Tibial artery (tissue), 4 donors: ENCODE results near the gene SCFD2.

Experiments
- DNase-seq, 2 donors: peaks; one replicate each; pipeline ENCODE4 v3.0.0-alpha.2; 2019
- H3K27ac ChIP-seq, 2 donors: fragments of 200-600 bp; sonication (generic) in 1 of 2; 1 replicate in 1 of 2; 2 replicates in 1 of 2; pipeline ENCODE4 v1.5.1; 2018 to 2019; ENCODE audit warnings: mild to moderate bottlenecking in 1 of 2
- H3K27me3 ChIP-seq, 2 donors: fragments of 200-600 bp; sonication (generic) in 1 of 2; one replicate each; pipeline versions ENCODE4 v1.5.1 to v1.6.0; 2016 to 2019
- H3K36me3 ChIP-seq, 3 donors: fragments of 200-600 bp; sonication (generic) in 2 of 3; one replicate each; pipeline ENCODE4 v1.5.1; 2016 to 2019; ENCODE audit warnings: mild to moderate bottlenecking in 2 of 3
- H3K4me1 ChIP-seq, 4 donors: fragments of 200-600 bp; sonication (generic) in 2 of 4; 1 replicate in 3 of 4; 2 replicates in 1 of 4; pipeline ENCODE4 v1.5.1; 2016 to 2019
- H3K4me3 ChIP-seq, 2 donors: fragments of 200-600 bp; sonication (generic) in 1 of 2; 1 replicate in 1 of 2; 2 replicates in 1 of 2; pipeline ENCODE4 v1.5.1; 2018 to 2019; ENCODE audit warnings: mild to moderate bottlenecking in 2 of 2
- H3K9me3 ChIP-seq, 3 donors: fragments of 200-600 bp; sonication (generic) in 1 of 3; one replicate each; pipeline ENCODE4 v1.5.1; 2016 to 2019
- intact Hi-C: fragments of 100-400 bp; cut with DNase I; formaldehyde crosslinking; loops from one replicate; pipeline ENCODE4 v1.15.0; 2023; ENCODE audit warnings: low total_unique reads
- TF ChIP-seq, protein P1 (sequence below), 2 experiments: fragments of 200-600 bp in 1 of 2; fragments of 450-650 bp in 1 of 2; IDR thresholded peaks; one replicate each; pipeline ENCODE4 v1.5.1; 2017 to 2019; ENCODE audit warnings: antibody characterized with exemption in 2 of 2, mild to moderate bottlenecking in 1 of 2, moderate library complexity in 1 of 2

SCFD2 gene

DNA sequence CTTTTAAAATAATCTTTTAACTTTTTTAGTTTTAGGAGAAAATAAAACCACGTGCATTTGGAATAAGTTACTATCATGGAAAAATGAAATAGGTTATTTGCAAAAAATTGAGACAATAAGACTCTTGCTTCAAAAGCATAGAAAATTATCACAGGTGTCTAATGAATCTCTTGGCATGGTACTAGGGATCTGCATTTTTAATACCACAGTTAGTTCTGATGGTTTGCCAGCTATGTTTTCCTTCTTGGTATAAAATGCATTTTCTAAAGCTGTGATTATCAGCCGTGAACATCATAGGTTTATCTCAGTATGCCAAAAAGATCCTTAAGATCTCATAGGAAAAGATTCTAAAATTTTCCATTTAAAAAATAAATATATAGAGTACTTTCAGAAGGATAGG lies 419.9 kb downstream of the SCFD2 start:
- TF ChIP-seq, protein P1, sequence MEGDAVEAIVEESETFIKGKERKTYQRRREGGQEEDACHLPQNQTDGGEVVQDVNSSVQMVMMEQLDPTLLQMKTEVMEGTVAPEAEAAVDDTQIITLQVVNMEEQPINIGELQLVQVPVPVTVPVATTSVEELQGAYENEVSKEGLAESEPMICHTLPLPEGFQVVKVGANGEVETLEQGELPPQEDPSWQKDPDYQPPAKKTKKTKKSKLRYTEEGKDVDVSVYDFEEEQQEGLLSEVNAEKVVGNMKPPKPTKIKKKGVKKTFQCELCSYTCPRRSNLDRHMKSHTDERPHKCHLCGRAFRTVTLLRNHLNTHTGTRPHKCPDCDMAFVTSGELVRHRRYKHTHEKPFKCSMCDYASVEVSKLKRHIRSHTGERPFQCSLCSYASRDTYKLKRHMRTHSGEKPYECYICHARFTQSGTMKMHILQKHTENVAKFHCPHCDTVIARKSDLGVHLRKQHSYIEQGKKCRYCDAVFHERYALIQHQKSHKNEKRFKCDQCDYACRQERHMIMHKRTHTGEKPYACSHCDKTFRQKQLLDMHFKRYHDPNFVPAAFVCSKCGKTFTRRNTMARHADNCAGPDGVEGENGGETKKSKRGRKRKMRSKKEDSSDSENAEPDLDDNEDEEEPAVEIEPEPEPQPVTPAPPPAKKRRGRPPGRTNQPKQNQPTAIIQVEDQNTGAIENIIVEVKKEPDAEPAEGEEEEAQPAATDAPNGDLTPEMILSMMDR (IDR thresholded peaks at IDR 0.05) = no peak
- DNase-seq = no peak
- intact Hi-C loops = no loop called here
- Histone ChIP-seq H3K27me3 (no peaks in the 10 kb centered on the region), H3K4me3 (no peak overlapping the region), H3K9me3 (no peaks in the 10 kb centered on the region), H3K27ac (no peak overlapping the region), H3K36me3 (no peaks in the 10 kb centered on the region), H3K4me1 (no peaks in the 10 kb centered on the region)

GRCh38 chr4:52945326-52945898 lies 420.4 kb downstream of the SCFD2 start:
- Histone ChIP-seq H3K4me1 (no peaks in the 10 kb centered on the region), H3K36me3 (no peaks in the 10 kb centered on the region), H3K27ac (no peak overlapping the region), H3K9me3 (no peaks in the 10 kb centered on the region), H3K4me3 (no peak overlapping the region), H3K27me3 (no peaks in the 10 kb centered on the region)
- TF ChIP-seq, protein P1 (IDR thresholded peaks at IDR 0.05) = no peak
- intact Hi-C loops = no loop called here
- no peak for DNase-seq

DNA sequence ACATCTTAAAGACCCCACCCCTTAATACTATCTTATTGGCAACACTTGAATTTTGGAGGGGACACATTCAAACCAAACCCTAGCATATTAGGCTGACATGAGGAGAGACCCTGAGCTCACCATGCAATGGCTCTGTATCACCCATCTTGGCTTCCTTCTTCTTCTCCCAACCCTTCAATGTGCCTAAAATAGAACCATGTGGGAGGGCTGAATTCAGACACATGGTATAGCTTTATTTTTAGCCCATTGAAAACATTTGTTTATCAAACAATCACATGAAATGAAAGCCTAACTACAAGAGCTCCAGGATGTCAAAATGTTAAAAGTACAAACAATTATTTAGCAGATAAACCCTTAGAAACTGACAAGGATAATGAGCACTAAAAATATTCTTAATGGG lies 422.2 kb downstream of the SCFD2 start:
- Histone ChIP-seq H3K9me3 (no peaks in the 10 kb centered on the region), H3K4me3 (no peak overlapping the region), H3K36me3 (no peaks in the 10 kb centered on the region), H3K4me1 (no peaks in the 10 kb centered on the region), H3K27ac (no peak overlapping the region), H3K27me3 (no peaks in the 10 kb centered on the region)
- DNase-seq = no peak
- intact Hi-C loops = no loop called here
- TF ChIP-seq, protein P1 (IDR thresholded peaks at IDR 0.05) = no peak

DNA sequence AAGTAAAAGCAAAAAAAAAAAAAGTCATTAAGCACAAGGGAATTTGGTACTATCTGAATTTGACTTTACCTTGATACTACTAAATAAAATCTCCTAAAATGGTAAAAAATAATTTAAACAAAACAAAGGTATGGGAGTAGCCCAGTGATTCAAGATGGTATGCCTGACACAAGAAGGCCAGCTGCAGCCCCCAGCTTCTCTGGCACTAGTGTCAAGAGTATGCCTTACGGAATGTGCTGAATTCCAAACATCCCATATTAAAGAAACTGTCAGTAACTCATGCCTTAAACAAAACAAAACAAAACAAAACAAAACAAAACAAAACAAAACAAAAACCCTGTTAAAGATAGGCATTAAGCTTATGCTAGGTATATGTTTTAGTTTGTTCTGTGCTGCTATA lies 422.9 kb downstream of the SCFD2 start:
- H3K4me3 ChIP-seq = no peak overlapping the region
- H3K36me3 ChIP-seq = no peaks in the 10 kb centered on the region
- no peaks in the 10 kb centered on the region for H3K9me3 ChIP-seq
- H3K27ac ChIP-seq = no peak overlapping the region
- DNase-seq = no peak
- TF ChIP-seq, protein P1 (IDR thresholded peaks at IDR 0.05) = no peak
- no peaks in the 10 kb centered on the region for H3K4me1 ChIP-seq
- H3K27me3 ChIP-seq = no peaks in the 10 kb centered on the region
- intact Hi-C loops = no loop called here

GRCh38 chr4:52941450-52941849 lies 424.4 kb downstream of the SCFD2 start:
- Histone ChIP-seq H3K9me3 (no peaks in the 10 kb centered on the region), H3K36me3 (no peaks in the 10 kb centered on the region), H3K4me1 (no peaks in the 10 kb centered on the region), H3K27me3 (no peaks in the 10 kb centered on the region), H3K4me3 (no peak overlapping the region), H3K27ac (no peak overlapping the region)
- TF ChIP-seq, protein P1 (IDR thresholded peaks at IDR 0.05) = no peak
- intact Hi-C loops = no loop called here
- no peak for DNase-seq

DNA sequence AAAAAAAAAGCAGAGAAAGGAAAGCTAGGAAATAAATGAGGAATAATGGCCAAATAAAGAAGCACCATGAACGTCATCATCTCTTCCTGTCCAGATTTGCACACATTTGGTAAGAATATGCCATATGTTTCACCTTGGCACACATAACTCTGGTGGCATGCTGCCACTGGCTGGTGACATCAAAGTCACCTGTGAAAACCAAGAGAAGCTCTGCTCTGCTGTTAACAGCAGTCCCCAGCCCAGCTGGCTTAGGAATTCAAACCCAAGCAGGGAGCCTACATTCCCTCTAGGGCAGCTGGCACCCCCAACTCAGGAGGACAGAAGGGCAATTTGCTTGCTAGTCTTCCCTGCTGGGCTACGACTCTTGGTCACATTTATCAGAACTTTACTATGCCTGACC lies 426.1 kb downstream of the SCFD2 start:
- no peaks in the 10 kb centered on the region for H3K36me3 ChIP-seq
- DNase-seq = no peak
- TF ChIP-seq, protein P1 (IDR thresholded peaks at IDR 0.05) = no peak
- no peaks in the 10 kb centered on the region for H3K9me3 ChIP-seq
- H3K4me1 ChIP-seq = no peaks in the 10 kb centered on the region
- no peak overlapping the region for H3K4me3 ChIP-seq
- intact Hi-C loops = no loop called here
- no peaks in the 10 kb centered on the region for H3K27me3 ChIP-seq
- no peak overlapping the region for H3K27ac ChIP-seq
